ENCODE data around the gene ASTE1.

The ASTE1 gene

GRCh38 chr3:131026321-131027151, at the start of gene ASTE1, which contains the start of gene NEK11:
Gene ASTE1, minus strand, starts transcription at chr3:131026825. Its CDS starts 1,519 bp downstream, at chr3:131025306.
Gene NEK11, plus strand, starts transcription at chr3:131026877. Its CDS starts 2,832 bp downstream, at chr3:131029709.
- H3K4me3 ChIP-seq (ENCODE audit: low read depth, low read length): peak within 1 kb of the TSS; percentile 81
- no peak for TF ChIP-seq CTCF (IDR thresholded peaks at IDR 0.05; ENCODE audit: low read depth, low read length)

GRCh38 chr3:131075632-131076328, 49.2 kb upstream of the ASTE1 start:
- TF ChIP-seq CTCF (IDR thresholded peaks at IDR 0.05; ENCODE audit: low read depth, low read length): no peak
- no peak overlapping the region for H3K4me3 ChIP-seq (ENCODE audit: low read depth, low read length)

GRCh38 chr3:131072845-131073244, 46.2 kb upstream of the ASTE1 start:
- H3K4me3 ChIP-seq (ENCODE audit: low read depth, low read length): no peak overlapping the region
- no peak for TF ChIP-seq CTCF (IDR thresholded peaks at IDR 0.05; ENCODE audit: low read depth, low read length)

- H3K4me3 ChIP-seq (ENCODE audit: low read depth, low read length): no peak overlapping the region
- no peak for TF ChIP-seq CTCF (IDR thresholded peaks at IDR 0.05; ENCODE audit: low read depth, low read length)
These were observed 45.5 kb upstream of the ASTE1 start for GRCh38 chr3:131072099-131072559.

GRCh38 chr3:131067983-131068382, 41.4 kb upstream of the ASTE1 start:
- H3K4me3 ChIP-seq (ENCODE audit: low read depth, low read length): no peak overlapping the region
- TF ChIP-seq CTCF (IDR thresholded peaks at IDR 0.05; ENCODE audit: low read depth, low read length): no peak

- H3K4me3 ChIP-seq (ENCODE audit: low read depth, low read length): no peak overlapping the region
- TF ChIP-seq CTCF (IDR thresholded peaks at IDR 0.05; ENCODE audit: low read depth, low read length): no peak
These were observed 26.6 kb upstream of the ASTE1 start for GRCh38 chr3:131053043-131053859.
